ENCODE data around the gene STK39.

The STK39 gene

GRCh38 chr2:168207851-168208250 lies 39.5 kb downstream of the STK39 start:
- no peak for DNase-seq

- no peak for DNase-seq
Observed at GRCh38 chr2:168203762-168204693, 43.4 kb downstream of the STK39 start.

DNA sequence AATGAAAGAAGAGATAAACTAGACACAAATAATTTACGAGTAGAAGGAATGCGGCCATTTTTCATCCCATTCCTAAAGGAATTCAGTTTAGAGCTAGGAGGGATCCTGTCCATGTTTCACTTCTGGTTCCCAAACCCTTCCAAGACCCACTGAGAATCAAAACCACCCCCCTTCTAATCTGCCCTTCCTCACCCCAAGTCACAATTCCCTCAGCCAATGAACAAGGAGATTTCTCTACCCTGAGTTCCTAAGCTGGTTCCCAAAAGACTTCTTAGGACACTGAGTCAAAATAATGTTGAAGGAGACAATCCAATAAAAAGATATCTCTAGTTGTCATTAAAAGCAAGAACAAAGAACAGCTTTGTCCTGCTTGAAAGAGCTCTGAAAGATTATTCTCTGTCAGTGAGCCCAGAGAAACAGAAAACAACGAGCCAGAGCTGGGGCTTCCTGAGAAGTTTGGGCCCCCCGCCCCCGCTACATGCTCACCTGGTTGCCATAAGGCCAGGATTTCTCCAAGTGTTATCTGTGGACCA lies 45.7 kb downstream of the STK39 start:
- no peak for DNase-seq

- no peak for DNase-seq
Observed at GRCh38 chr2:168200930-168201583, 46.3 kb downstream of the STK39 start.

GRCh38 chr2:168198476-168199207 lies 48.8 kb downstream of the STK39 start:
- DNase-seq, result no peak

DNA sequence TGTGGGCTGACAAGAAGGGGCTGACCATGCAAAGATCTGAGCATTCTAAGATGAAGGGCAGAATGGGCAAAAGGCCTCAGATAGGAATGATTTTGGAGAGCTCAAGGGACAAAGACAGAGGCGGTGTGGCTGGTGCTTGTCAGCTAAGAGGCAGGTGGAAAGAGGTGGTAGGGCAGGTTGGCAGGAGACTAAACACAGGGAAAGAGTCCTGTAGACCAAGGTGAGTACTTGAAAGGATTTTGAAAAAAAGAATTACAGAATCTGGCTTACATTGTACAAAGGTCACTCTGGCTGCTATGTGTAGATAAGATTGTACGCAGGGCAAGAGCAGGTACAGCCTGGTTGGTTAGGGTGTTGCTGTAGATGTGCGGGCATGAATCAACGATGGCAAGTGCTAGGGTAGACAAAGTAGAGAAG lies 50.6 kb downstream of the STK39 start:
- no peak for DNase-seq

DNA sequence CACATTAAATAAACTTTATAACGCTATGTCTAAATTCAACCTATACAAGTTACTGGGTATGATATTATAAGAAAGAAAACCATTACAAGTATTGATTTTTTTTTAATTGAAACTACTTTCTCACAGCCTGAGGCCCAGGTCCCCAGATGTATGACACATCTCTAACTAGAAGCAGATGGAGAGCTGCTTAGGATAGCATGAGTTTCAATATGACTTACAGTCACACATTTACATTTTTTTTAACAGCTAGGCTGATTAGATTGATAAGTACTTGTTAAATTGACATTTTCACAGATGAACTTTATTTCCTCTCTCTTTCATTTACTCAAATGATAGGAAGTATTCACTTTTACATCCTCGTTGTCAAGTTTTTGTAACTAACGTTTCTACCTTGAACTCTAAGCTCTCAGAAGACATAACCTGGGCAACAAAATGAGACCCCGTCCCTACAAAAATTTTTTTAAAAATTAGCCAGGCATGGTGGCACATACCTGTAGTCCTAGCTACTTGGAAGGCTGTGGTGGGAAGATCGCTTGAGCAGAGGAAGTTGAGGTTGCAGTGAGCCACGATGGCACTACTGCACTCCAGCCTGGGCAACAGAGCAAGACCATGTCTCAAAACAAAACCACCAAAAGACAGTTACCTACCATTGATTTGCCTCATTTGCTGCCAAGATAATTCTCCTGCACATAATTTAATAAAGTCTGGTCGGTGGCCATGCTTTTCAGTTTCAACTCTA lies 52.4 kb downstream of the STK39 start:
- DNase-seq, result no peak

DNA sequence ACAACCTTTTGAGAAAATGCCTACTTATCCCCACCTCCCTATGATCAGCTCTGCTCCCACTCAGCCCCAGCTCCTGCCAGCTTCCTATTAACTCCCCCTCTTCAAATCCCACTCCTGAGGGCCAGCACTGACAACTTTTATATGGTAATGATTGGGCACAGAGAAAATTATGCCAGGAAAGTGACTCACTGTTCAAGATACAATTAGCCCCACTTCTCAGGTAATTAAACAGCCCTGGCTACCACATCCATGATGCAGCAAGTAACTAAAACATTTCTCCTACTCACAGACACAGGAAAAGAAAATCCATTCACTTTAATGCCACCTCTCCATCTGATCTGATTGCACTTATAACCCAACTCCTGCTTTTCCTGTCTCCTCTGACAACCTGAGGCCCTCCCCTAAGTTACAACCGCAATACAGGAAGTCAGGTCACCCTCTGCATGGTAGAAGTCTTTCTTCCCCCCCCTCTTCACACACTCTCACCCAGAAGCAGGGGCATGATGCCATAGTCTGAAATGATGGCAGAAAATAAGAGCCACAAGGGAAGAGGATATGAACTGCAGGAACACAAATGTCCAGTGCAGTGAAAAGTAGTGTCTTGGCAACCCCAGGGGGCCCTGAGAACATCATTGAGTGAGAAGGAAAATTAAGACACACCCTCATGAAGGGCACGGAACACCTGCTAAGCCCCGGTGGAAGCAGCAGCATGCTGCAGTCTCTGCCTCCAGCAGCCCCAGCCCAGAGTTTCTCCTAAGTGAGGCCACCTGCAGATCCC lies 54.4 kb downstream of the STK39 start:
- no peak for DNase-seq

GRCh38 chr2:168191955-168192785 lies 55.2 kb downstream of the STK39 start:
- no peak for DNase-seq

DNA sequence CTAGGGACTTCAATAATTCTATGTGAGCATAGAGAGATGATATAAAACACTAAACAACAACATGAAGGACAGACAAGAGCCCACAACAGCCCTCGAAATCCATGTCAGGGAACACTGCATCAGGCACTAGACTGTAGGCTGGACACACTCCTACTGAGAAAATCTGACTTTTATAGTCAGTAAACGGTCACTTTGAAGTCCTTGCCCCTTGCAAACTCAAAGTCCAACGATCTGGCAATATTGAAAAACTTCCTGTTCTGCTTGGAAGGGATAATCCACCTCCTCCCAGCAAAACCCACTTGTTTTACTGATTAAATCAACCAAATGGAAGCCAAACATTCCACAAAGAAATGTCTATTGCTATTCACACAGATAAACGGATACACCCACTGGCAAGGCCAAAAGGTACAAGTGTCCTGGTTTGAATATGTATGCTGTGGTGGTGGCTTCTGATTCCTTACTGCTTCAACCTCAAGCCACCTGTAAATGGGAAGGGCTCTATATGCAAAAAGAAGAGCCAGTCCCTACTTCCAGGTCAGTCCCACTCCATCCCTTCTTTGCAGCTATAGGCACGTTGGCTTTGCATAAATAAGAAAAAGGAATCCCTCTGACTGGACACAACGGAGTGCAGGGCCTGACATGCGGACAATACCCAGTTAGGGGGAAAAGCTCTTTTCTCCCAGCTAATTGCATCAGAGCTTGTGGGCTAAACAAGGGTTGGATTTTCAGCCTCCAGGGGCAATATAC lies 56.6 kb downstream of the STK39 start:
- no peak for DNase-seq

DNA sequence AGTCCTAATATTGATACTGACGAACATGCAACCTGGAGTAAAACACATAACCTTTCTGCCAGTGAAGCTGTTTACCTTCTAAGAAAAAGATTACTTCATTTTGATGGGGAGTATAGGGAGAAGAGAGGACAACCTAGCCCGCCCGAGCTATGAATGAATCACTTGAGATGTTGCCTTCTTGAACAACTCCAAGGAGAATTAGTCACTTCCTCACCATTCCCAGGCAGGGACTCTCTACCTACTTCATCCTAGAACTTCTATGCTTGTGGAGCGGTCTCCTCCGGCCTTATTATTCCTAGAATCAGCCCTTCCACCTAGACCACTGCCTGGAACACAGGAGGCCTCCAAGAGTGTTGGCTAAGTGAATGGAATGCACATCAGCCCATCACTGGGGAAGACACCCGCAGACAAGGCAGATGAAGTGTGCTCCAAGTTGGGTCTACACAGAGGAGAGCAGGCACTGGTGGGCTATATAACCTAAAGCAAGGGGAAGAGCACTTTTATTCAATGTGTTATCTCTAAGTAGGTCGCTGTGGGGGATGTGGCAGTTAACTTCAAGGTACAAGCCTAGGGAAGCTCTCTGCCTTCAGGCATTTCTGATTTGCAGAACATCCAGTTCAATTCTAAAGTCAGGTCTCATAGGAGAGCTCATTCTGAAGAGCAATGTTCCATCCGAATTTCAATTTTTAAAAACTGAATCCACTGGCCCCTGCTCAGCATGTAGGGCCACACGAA lies 57.4 kb downstream of the STK39 start:
- DNase-seq, result no peak

DNA sequence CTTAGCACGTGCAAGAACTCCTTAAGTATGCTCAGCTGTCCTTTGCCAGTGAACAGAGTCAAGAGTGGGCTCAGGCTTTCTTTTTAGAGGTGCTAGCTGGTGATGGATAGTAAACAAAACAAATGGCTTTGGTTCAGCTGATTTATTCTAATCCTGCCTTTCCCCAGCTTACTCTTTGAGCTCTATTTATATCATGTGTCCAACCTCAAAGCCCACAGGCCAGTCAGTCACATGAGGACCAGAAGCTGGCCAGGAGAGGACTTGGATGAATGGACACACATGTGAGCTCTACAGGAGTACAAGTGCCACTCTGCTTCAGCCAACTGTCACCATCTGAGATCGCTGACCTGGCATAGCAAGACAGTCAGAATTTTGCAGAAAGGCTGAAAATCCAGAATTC lies 59.4 kb downstream of the STK39 start:
- no peak for DNase-seq

DNA sequence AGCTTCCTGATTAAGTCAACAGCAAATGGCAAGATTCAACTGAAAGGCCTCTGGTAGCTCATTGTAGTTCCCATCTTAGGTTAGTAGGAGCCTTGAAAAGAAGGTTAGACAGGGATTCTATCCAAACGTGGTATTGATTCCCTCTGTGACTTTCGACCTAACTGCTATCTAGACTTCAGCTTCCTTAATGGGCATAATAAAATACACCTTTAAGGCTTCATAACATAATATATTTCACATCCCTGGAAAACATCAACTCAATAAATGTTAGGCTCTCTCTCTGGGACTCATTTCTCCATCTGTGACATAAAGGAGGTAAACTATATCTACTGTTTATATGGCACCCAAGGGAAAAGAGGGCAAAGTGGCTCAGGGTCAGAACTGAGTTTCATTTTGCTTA lies 60.9 kb downstream of the STK39 start:
- DNase-seq, result no peak

GRCh38 chr2:168185583-168186274 lies 61.7 kb downstream of the STK39 start:
- DNase-seq, result no peak

DNA sequence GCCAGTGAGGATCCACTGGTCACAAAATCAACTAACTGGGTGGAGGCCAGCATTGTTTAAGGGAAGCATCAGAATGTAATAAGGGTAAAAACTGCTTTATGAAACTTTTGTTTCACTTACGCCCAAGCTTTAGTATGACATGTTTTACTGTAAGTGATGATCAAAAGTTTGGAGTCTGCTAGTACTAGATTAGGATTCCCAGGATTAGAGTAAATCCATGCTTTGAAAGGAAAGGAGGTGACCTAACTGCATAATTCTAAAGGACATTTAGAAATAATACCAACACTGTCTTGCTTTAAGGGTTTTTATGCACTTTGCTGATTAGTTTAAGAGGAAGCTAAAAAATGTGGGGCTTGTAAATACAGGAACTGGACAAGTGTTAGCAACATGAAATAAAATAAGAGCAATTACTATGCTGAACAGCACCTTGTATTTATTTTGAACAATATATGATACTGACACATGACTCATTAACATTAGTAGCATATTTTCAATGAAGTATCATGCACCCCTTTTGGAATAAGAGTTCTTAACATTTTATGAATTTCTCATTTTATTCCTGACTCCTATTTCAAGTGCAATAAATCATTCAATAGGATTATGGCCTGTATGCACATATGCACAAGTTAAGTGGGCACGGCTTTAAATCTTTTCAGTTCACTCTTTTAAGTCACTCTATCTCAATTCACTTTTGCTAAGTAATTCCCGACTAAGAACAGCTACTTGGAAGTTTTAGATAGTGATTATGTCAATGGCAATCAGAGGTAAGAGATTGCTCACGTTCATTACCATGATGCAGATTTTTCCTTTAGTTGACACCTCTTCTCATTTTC lies 62.5 kb downstream of the STK39 start:
- no peak for DNase-seq

DNA sequence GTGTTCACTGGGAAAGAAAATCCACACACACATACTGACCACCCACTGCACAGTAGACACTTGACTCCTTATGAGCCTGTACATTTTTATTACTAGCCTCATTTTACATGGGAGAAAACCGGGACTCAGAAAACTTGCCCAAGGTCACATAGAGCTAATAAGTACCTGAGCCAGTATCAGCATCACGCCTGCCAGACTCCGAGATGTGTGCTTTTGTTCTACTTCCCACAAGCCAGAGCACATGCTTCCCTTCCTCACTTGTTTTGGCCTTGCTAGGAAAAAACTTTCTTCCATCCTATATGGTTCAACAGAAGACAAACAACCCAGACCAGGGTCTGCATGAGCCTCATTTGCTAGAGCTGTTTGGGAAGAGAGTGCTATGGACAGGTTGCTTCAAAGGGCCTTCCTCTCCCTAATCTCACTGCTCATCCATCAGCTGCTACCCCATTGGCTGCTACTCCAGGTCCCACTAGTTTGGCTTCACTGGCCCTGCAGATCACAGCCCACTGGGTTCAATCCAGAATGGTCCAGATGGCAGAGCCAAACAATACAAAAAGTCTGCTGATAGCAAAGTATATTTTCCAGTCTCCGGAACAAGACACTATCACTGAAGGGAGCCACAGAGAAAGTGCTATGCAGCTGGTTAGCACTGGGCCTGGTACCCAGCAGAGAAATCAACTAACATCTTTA lies 63.9 kb downstream of the STK39 start:
- no peak for DNase-seq
